ENCODE data around the gene WWOX.
"Not testable (repeated sequence)": the region's sequence is repeated elsewhere in the genome, so short reads cannot be mapped to it uniquely, and the experiment has no call there.

WWOX gene

DNA sequence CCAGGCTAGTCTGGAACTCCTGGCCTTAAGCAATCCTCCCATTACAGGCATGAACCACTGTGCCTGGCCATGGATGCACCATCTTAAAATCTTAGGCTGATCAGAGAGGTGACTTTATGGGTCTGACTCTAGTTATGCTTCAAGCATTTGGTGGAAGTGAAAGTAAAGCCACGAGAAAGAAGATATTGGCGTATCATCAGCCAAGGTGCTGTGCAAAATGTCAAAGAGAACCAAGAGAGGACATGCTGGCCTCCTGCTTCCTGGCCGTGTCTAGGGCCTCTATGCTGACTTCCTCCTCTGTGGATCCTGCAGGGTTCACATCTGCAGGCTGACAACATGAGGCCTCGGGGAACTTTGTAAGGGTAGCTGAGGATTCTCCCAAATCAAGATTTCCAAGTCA, 1115.8 kb downstream of the WWOX start:
- no peaks in the 10 kb centered on the region for H3K27me3 ChIP-seq
- H3K27ac ChIP-seq: no peak overlapping the region
- TF ChIP-seq, protein P1, sequence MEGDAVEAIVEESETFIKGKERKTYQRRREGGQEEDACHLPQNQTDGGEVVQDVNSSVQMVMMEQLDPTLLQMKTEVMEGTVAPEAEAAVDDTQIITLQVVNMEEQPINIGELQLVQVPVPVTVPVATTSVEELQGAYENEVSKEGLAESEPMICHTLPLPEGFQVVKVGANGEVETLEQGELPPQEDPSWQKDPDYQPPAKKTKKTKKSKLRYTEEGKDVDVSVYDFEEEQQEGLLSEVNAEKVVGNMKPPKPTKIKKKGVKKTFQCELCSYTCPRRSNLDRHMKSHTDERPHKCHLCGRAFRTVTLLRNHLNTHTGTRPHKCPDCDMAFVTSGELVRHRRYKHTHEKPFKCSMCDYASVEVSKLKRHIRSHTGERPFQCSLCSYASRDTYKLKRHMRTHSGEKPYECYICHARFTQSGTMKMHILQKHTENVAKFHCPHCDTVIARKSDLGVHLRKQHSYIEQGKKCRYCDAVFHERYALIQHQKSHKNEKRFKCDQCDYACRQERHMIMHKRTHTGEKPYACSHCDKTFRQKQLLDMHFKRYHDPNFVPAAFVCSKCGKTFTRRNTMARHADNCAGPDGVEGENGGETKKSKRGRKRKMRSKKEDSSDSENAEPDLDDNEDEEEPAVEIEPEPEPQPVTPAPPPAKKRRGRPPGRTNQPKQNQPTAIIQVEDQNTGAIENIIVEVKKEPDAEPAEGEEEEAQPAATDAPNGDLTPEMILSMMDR (IDR thresholded peaks at IDR 0.05): no peak
- no peaks in the 10 kb centered on the region for H3K9me3 ChIP-seq
- no peaks in the 10 kb centered on the region for H3K36me3 ChIP-seq
- H3K4me3 ChIP-seq (ENCODE audit: low read depth in 1 of 2, low read length in 1 of 2): no peak overlapping the region
- no peaks in the 10 kb centered on the region for H3K4me1 ChIP-seq (ENCODE audit: control insufficient read depth in 1 of 2, insufficient read depth in 1 of 2, low read depth in 1 of 2, low read length in 1 of 2)

DNA sequence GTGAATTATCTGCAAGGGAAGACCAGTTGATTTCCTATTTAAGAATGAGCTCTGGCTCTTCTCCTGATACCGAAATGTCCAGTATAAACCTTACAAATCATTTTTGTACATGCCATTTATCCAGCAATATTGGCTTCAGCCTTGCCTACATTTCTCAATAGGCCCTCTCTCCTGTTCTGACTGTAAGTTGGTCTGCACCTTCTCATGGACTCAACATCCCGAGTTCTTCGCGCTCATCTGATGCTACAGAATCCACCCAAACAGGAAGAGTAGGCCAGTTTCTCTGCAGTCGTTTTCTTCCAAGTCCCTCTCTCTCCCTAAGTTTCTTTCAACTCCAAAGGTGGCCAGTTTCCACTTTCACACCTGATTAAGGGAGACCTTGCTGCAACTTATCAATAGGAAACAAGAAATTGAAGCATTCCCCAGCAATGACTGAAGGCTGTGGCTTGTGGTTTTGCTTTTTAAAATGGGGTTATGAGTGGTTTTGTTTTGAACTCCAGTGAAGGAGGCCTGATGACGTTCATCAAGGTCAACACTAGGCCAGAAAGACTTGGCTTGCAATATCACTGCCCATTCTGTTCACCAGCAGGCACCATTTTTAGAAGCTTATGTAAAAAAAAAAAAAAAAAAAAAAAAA, 1118.0 kb downstream of the WWOX start:
- H3K4me1 ChIP-seq (ENCODE audit: control insufficient read depth in 1 of 2, insufficient read depth in 1 of 2, low read depth in 1 of 2, low read length in 1 of 2): no peaks in the 10 kb centered on the region

DNA sequence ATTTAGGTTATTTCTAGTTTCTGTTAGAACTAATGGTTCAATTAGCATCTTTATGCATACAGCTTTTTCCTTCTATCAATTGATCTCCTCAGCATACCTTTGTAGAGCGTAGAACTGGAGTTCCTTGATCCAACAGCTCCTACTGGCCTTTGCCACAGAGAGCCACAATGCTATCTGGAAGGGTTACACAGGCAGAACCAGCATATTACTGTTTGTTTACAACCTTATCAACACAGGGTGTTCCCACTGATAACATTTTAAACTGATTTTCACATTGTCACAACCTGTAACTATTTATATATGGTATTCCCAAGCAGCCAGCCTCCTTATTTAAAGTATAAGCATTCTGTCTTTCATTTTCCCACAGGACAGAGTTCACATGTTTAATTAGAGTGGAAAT, 1118.9 kb downstream of the WWOX start:
- Histone ChIP-seq H3K27me3 (no peaks in the 10 kb centered on the region), H3K4me3 (ENCODE audit: low read depth in 1 of 2, low read length in 1 of 2) (no peak overlapping the region), H3K4me1 (ENCODE audit: control insufficient read depth in 1 of 2, insufficient read depth in 1 of 2, low read depth in 1 of 2, low read length in 1 of 2) (no peaks in the 10 kb centered on the region), H3K9me3 (no peaks in the 10 kb centered on the region), H3K27ac (no peak overlapping the region), H3K36me3 (no peaks in the 10 kb centered on the region)
- TF ChIP-seq, protein P1 (IDR thresholded peaks at IDR 0.05): no peak

More for the DNA sequence above, 1118.0 kb downstream of the WWOX start:
- Histone ChIP-seq H3K27me3 (no peaks in the 10 kb centered on the region), H3K27ac (no peak overlapping the region), H3K4me3 (ENCODE audit: low read depth in 1 of 2, low read length in 1 of 2) (no peak overlapping the region), H3K36me3 (no peaks in the 10 kb centered on the region), H3K9me3 (no peaks in the 10 kb centered on the region)
- TF ChIP-seq, protein P1 (IDR thresholded peaks at IDR 0.05): no peak

DNA sequence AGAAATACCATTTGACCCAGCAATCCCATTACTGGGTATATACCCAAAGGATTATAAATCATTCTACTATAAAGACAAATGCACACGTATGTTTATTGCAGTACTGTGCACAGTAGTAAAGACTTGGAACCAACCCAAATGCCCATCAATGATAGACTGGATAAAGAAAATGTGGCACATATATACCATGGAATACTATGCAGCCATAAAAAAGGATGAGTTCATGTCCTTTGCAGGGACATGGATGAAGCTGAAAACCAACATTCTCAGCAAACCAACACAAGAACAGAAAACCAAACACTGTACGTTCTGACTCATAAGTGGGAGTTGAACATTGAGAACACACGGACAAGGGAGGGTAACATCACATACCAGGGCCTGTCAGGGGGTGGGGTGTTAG, 1126.5 kb downstream of the WWOX start:
- not testable (repeated sequence) for H3K4me1 ChIP-seq (ENCODE audit: control insufficient read depth in 1 of 2, insufficient read depth in 1 of 2, low read depth in 1 of 2, low read length in 1 of 2); H3K27ac ChIP-seq; H3K9me3 ChIP-seq; H3K4me3 ChIP-seq (ENCODE audit: low read depth in 1 of 2, low read length in 1 of 2); H3K27me3 ChIP-seq; H3K36me3 ChIP-seq

DNA sequence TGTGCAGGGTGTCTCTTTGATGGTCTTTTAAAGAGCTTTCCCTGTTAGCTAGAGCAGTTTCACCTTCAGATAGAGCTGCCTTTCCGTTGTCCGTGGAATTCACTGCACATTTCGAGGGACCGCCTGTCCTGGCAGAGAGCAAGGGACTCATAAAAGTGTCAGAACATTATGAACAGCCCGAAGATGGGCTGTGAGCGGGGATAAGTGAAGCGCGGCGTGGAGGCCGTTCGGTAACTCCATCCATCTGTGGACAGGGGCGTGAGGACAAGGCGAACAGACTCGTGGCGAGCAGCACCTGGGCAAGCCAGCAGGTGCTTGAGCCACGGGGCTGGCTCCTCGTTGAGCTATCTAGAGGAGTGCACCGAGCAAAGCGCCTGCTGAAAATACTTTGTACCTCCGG, 1129.9 kb downstream of the WWOX start:
- H3K4me3 ChIP-seq (ENCODE audit: low read depth in 1 of 2, low read length in 1 of 2): no peak overlapping the region
- no peak overlapping the region for H3K27ac ChIP-seq
- H3K27me3 ChIP-seq: no peaks in the 10 kb centered on the region
- H3K36me3 ChIP-seq: no peaks in the 10 kb centered on the region
- TF ChIP-seq, protein P1 (IDR thresholded peaks at IDR 0.05): no peak
- no peaks in the 10 kb centered on the region for H3K4me1 ChIP-seq (ENCODE audit: control insufficient read depth in 1 of 2, insufficient read depth in 1 of 2, low read depth in 1 of 2, low read length in 1 of 2)
- H3K9me3 ChIP-seq: no peaks in the 10 kb centered on the region

DNA sequence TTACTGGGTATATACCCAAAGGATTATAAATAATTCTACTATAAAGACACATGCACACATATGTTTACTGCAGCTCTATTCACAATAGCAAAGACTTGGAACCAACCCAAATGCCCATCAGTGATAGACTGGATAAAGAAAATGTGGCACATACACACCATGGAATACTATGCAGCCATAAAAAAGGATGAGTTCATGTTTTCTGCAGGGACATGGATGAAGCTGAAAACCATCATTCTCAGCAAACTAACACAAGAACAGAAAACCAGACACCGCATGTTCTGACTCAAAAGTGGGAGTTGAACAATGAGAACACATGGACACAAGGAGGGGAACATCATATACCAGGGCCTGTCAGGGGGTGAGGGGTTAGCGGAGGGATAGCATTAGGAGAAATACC, 1146.2 kb downstream of the WWOX start:
- not testable (repeated sequence) for H3K4me1 ChIP-seq (ENCODE audit: control insufficient read depth in 1 of 2, insufficient read depth in 1 of 2, low read depth in 1 of 2, low read length in 1 of 2); H3K27me3 ChIP-seq; H3K4me3 ChIP-seq (ENCODE audit: low read depth in 1 of 2, low read length in 1 of 2); H3K9me3 ChIP-seq; H3K36me3 ChIP-seq; H3K27ac ChIP-seq

DNA sequence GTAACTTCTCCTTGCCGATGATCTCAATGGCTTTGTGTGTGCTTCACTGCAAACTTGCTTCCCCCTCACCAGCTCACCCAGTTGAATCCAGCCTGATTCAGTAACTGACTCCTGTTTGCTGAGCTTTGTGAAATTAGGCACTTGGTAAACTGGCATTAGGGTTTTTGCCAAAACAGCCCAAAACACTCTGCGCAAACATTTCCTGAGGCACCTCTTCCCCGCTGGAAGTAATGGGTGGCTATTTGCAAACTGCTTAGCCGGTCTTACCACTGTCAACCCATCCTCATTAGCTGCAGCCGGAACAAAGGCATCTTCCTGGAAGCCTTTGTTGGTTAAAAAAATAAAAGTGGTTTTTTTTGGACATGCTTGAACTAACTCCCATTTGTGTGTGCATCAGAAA, 1147.9 kb downstream of the WWOX start:
- no peak overlapping the region for H3K4me3 ChIP-seq (ENCODE audit: low read depth in 1 of 2, low read length in 1 of 2)
- no peaks in the 10 kb centered on the region for H3K36me3 ChIP-seq
- TF ChIP-seq, protein P1 (IDR thresholded peaks at IDR 0.05): no peak
- H3K27ac ChIP-seq: no peak overlapping the region
- no peaks in the 10 kb centered on the region for H3K27me3 ChIP-seq
- H3K4me1 ChIP-seq (ENCODE audit: control insufficient read depth in 1 of 2, insufficient read depth in 1 of 2, low read depth in 1 of 2, low read length in 1 of 2): no peaks in the 10 kb centered on the region
- H3K9me3 ChIP-seq: no peaks in the 10 kb centered on the region
